HuH-7 (cell line): Measurements from ENCODE around the gene EGR1.
"Not testable (repeated sequence)": the region's sequence is repeated elsewhere in the genome, so short reads cannot be mapped to it uniquely, and the experiment has no call there.

Source experiments
- DNase-seq: peaks from one replicate; pipeline ENCODE4 v3.0.0; 2011; ENCODE audit warnings: low spot score

Gene EGR1

DNA sequence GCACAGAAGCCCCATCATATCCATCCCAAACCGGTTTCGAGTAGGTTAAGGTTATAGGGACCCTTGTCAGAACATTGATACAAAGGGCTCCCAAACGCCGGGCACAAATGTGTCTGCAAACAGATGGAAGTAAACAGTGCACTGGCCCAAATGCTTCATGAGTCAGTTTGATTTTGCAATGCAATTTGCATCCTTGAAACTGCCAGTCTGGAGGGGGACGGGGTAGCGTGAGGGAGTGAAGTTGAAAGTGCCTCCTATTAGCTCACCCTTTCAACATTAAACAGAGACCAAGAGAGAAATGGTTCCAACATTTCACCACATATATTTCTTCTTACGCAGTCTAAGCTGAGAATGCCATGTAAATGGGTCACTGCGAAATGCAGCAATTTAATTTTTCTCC lies 42.2 kb downstream of the EGR1 start:
- not testable (repeated sequence) for DNase-seq

DNA sequence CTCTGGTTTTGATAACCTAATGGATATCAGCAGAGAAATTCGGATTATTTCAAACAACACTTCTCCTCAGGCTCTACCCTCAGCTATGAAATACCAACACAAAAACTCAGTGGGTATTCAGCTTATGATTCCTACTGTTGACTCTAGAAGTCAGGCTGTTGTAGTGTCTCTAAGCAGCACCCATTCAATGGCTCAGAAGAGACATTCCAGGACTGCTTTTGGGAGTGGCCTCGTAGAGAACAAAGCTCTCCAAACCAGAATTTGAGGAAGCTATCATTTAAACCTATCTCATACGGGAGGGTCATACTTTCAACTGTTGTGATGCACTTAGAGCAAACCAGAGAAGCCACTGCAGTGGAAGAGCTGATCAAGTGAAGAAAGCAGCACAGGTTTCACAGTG lies 43.7 kb downstream of the EGR1 start:
- no peak for DNase-seq

DNA sequence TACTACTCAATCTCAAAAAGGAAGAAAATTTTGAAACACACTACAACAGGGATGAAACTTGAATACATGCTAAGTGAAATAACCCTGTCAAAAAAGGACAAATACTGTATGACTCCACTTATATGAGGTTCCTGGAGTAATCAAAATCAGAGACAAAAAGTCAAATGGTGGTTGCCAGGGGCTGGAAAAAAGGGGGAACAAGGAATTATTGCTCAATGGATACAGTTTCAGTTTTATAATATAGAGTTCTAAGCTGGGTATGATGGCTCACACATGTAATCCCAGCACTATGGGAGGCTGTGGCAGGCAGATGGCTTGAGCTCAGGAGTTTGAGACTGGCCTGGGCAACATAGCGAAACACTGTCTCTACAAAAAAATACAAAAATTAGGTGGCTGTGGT lies 48.7 kb downstream of the EGR1 start:
- DNase-seq = no peak

DNA sequence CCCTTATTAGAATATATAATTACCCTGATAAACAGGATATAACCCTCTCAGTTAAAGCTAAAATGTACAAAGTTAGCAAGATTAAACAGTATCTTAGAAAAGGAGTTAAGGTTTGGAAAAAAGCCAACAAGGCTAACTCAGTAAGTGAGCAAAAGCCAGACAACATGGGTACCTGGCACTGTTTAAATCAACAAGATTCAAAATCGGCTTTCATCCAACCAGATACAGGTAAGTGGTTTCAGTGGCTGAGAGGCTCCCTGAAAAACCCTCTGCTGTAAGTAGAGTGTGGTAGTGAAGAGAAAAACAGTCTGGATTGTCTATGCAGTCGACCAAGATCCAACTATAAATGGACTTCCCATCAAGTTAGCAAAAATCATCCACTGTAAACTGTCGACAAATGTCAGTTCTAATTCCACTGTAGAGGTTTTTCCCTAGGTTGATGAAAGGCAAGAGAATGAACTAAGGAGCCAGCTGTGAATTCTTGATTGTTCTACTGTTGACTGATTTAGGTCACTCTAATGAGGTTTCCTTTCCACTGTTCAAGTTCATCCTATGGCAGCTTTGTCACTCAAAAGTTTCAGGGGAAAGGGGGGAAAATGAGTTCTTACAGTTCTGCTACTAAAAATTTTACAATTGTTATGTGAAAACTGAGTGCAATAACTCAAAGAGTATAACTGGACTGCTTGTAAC lies 50.4 kb downstream of the EGR1 start:
- no peak for DNase-seq

DNA sequence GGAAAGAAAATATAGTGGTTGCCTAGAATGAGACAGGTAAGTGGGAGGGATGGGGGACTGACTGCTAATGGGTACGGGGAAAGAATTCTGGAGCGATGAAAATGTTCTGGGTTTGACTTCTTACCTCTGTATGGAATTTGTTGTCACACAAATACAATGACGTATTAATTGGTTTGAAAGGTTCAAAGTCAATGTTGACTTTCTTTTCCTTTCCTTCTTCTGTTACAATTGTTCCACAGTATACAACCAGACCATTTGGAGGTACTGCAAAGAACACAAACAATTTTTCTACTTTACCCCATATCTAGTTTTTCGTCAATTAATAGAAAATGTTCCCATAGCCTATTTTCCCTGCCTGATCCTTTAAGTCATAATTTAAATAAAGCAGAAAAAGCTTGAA lies 52.2 kb downstream of the EGR1 start:
- no peak for DNase-seq
